SU-DHL-6 (cell line): Measurements from ENCODE around the gene ARHGEF38.

Source experiments
- EZH2phosphoT487 ChIP-seq: fragments of 200-600 bp; sonication (generic), shearing (Covaris generic); conservative IDR thresholded peaks from 2 replicates; pipeline ENCODE4 v1.6.1; 2018; ENCODE audit warnings: mild to moderate bottlenecking, antibody characterized with exemption, low read length, moderate library complexity, mixed read lengths
- TF ChIP-seq, protein P1 (sequence below): fragments of 200-600 bp; sonication (generic); IDR thresholded peaks from one replicate; pipeline ENCODE4 v1.5.1; 2017; ENCODE audit warnings: antibody characterized with exemption, mild to moderate bottlenecking, low read length, moderate library complexity; ENCODE audit not compliant: insufficient read depth, poor library complexity, severe bottlenecking

DNA sequence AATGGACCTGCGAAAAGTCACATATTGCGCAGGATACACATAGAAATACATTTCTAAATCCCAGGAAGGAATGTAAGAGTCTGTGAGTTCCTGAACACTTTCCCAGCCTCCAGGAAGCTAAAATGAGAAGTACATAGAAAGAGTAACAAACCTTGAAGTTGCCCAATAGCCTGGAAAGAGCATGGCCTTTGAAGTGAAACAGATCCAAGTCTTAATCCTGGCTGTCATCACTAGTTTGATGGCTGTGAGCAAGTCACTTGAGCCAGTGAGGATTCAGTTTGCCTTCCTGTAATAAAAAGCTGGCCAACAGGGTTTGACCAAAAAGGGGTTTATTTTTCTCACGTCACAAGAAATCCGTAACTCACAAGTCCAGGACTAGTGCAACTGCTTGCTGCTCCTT, 69.8 kb downstream of the ARHGEF38 start:
- no peak for TF ChIP-seq EZH2phosphoT487
- TF ChIP-seq, protein P1, sequence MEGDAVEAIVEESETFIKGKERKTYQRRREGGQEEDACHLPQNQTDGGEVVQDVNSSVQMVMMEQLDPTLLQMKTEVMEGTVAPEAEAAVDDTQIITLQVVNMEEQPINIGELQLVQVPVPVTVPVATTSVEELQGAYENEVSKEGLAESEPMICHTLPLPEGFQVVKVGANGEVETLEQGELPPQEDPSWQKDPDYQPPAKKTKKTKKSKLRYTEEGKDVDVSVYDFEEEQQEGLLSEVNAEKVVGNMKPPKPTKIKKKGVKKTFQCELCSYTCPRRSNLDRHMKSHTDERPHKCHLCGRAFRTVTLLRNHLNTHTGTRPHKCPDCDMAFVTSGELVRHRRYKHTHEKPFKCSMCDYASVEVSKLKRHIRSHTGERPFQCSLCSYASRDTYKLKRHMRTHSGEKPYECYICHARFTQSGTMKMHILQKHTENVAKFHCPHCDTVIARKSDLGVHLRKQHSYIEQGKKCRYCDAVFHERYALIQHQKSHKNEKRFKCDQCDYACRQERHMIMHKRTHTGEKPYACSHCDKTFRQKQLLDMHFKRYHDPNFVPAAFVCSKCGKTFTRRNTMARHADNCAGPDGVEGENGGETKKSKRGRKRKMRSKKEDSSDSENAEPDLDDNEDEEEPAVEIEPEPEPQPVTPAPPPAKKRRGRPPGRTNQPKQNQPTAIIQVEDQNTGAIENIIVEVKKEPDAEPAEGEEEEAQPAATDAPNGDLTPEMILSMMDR = no peak
